ENCODE results near the gene COA5. TPM values are rescaled to one million over a fixed set of nuclear protein-coding genes. Genes with fewer than 3 reads are reported as not detected.

The COA5 gene
- total and polyA plus RNA-seq, 2 experiments from 2014 or later = 33.3 to 113 TPM

GRCh38 chr2:98573426-98573825 is 34.9 kb downstream of the COA5 start:
- DNase-seq (ENCODE audit: low spot score) (no peak), ATAC-seq (no peak)
- no peaks in the 10 kb centered on the region for H3K9me3 Mint-ChIP-seq
- H3K27me3 ChIP-seq (ENCODE audit: insufficient read depth) = no peaks in the 10 kb centered on the region
- no peak overlapping the region for H3K4me3 ChIP-seq
- no peak overlapping the region for H3K27ac ChIP-seq (ENCODE audit: low read depth)
- no peaks in the 10 kb centered on the region for H3F3A ChIP-seq (replicated peaks; ENCODE audit: low read depth)
- no peak overlapping the region for H3K4me3 Mint-ChIP-seq
- no peaks in the 10 kb centered on the region; the same call in 1 of the 2 replicates for H3K36me3 ChIP-seq (ENCODE audit: insufficient read depth)
- H3K4me1 ChIP-seq (ENCODE audit: insufficient read depth) = no peaks in the 10 kb centered on the region
- no peak overlapping the region for H3K4me2 ChIP-seq
- peaks cover 7% of the 10 kb centered on the region for H3K27me3 Mint-ChIP-seq (ENCODE audit: insufficient read depth, low read depth, poor library complexity)
- no peaks in the 10 kb centered on the region for H3K79me2 ChIP-seq (replicated peaks; ENCODE audit: insufficient read depth)
- H3K36me3 Mint-ChIP-seq (ENCODE audit: low read depth) = peaks cover 35% of the 10 kb centered on the region
- H3K9me2 ChIP-seq (ENCODE audit: insufficient read depth) = no peaks in the 10 kb centered on the region
- peaks cover 10% of the 10 kb centered on the region; the same call in 1 of the 2 replicates for H4K20me1 ChIP-seq (replicated peaks; ENCODE audit: insufficient read depth)
- no peak overlapping the region for H3K27ac Mint-ChIP-seq
- no peaks in the 10 kb centered on the region for H3K4me1 Mint-ChIP-seq
- H2AFZ ChIP-seq = no peak overlapping the region
- TF ChIP-seq ZNF462 (CRISPR knock-in tag; IDR thresholded peaks at IDR 0.05) (no peak), EZH2 (IDR thresholded peaks at IDR 0.05; ENCODE audit: low read depth, unreplicated experiment) (no peak)

GRCh38 chr2:98572676-98573075 is 35.6 kb downstream of the COA5 start:
- no peaks in the 10 kb centered on the region for H3K27me3 ChIP-seq (ENCODE audit: insufficient read depth)
- DNase-seq (ENCODE audit: low spot score) = no peak
- no peaks in the 10 kb centered on the region for H3K9me2 ChIP-seq (ENCODE audit: insufficient read depth)
- no peak for TF ChIP-seq CREB1 (CRISPR knock-in tag; IDR thresholded peaks at IDR 0.05; ENCODE audit: low read depth)
- no peak for TF ChIP-seq ETS1 (IDR thresholded peaks at IDR 0.05)
- TF ChIP-seq ZNF462 (CRISPR knock-in tag; IDR thresholded peaks at IDR 0.05) = no peak
- no peak for TF ChIP-seq EZH2phosphoT487 (IDR thresholded peaks at IDR 0.05; ENCODE audit: unreplicated experiment)

More at GRCh38 chr2:98572676-98573075, 35.6 kb downstream of the COA5 start:
- no peak overlapping the region for H3K4me2 ChIP-seq
- Mint-ChIP-seq H3K27ac (no peak overlapping the region), H3K9me3 (no peaks in the 10 kb centered on the region), H3K36me3 (ENCODE audit: low read depth) (peaks cover 32% of the 10 kb centered on the region), H3K4me3 (no peak overlapping the region), H3K27me3 (ENCODE audit: insufficient read depth, low read depth, poor library complexity) (peaks cover 7% of the 10 kb centered on the region), H3K4me1 (no peaks in the 10 kb centered on the region)
- no peak for ATAC-seq
- no peaks in the 10 kb centered on the region for H3K4me1 ChIP-seq (ENCODE audit: insufficient read depth)
- peaks cover 11% of the 10 kb centered on the region; the same call in 1 of the 2 replicates for H4K20me1 ChIP-seq (replicated peaks; ENCODE audit: insufficient read depth)
- H3K4me3 ChIP-seq = no peak overlapping the region
- H2AFZ ChIP-seq = no peak overlapping the region
- no peaks in the 10 kb centered on the region for H3K79me2 ChIP-seq (replicated peaks; ENCODE audit: insufficient read depth)
- H3K27ac ChIP-seq (ENCODE audit: low read depth) = no peak overlapping the region
- no peaks in the 10 kb centered on the region for H3F3A ChIP-seq (replicated peaks; ENCODE audit: low read depth)
- H3K36me3 ChIP-seq (ENCODE audit: insufficient read depth) = no peaks in the 10 kb centered on the region; the same call in 1 of the 2 replicates
